ENCODE results near the gene FHIP2A.

FHIP2A gene

GRCh38 chr10:114871379-114871778 is 49.8 kb downstream of the FHIP2A start:
- WGBS, 2 experiments = 86 to 96% methylated on average over 2 of the region's 2 CpGs
- H3K36me3 ChIP-seq (ENCODE audit: control insufficient read depth, insufficient read depth, low read length) = no peaks in the 10 kb centered on the region
- H3K27ac ChIP-seq (ENCODE audit: insufficient read depth, low read depth, low read length, poor library complexity, severe bottlenecking) = no peak overlapping the region
- H3K27me3 ChIP-seq (ENCODE audit: control insufficient read depth, insufficient read depth, low read length, poor library complexity, severe bottlenecking) = no peaks in the 10 kb centered on the region
- no peaks in the 10 kb centered on the region for H3K4me1 ChIP-seq (ENCODE audit: control insufficient read depth, insufficient read depth, low read length)
- no peak overlapping the region for H3K4me3 ChIP-seq (ENCODE audit: insufficient read depth, low read depth, low read length)
- H3K9me3 ChIP-seq (ENCODE audit: control insufficient read depth, low read length) = no peaks in the 10 kb centered on the region
